Right ventricle myocardium superior (tissue), 1 donor: ENCODE measurements around the gene C17orf67. TPM values are rescaled to one million over a fixed set of nuclear protein-coding genes. Genes with fewer than 3 reads are reported as not detected.
A peak's percentile ranks its signal among the peaks of the same experiment; 100 is the strongest.
"Not testable (repeated sequence)": the region's sequence is repeated elsewhere in the genome, so short reads cannot be mapped to it uniquely, and the experiment has no call there.

Source experiments
- ATAC-seq: fragments of 200-7000 bp; cut with Tn5 transposase; one replicate; pipeline ENCODE4 v1.9.1; 2020; ENCODE audit warnings: mild to moderate bottlenecking; ENCODE audit not compliant: poor library complexity
- DNase-seq: peaks from one replicate; pipeline ENCODE4 v3.0.0-alpha.2; 2020
- intact Hi-C: fragments of 100-400 bp; cut with DNase I; formaldehyde crosslinking; loops from one replicate; pipeline ENCODE4 v1.11.2; 2022
- total RNA-seq: library from RNA; stranded (reverse); fragmentation: NEBNext Ultra II Directional; extraction: Animal tissue kit (Norgen Biotek cat#: 25700); gene quantifications from one replicate; pipeline ENCODE4 v1.2.1, GENCODE V29; 2021
- donor health status: DM: no; HTN: yes; CAD: no; lungs with severe emphysema.

C17orf67 gene
- total RNA-seq, 1 donor from 2014 or later = 1.1 TPM

- intact Hi-C loops = no loop called here
- no peak for ATAC-seq
- DNase-seq = no peak
Observed at GRCh38 chr17:56785405-56785804, 48.3 kb downstream of the C17orf67 start.

- no peak for ATAC-seq
- DNase-seq = no peak
- intact Hi-C loops = no loop called here
Observed at GRCh38 chr17:56782338-56782737, 51.4 kb downstream of the C17orf67 start.

GRCh38 chr17:56781906-56782305 lies 51.8 kb downstream of the C17orf67 start:
- DNase-seq = no peak
- intact Hi-C loops = no loop called here
- ATAC-seq = no peak

- DNase-seq = peak; percentile 90
- intact Hi-C loops = no loop called here
- peak; percentile 100 for ATAC-seq
Observed at GRCh38 chr17:56779898-56780777, 53.6 kb downstream of the C17orf67 start.

GRCh38 chr17:56779322-56779721 lies 54.4 kb downstream of the C17orf67 start:
- ATAC-seq = no peak
- intact Hi-C loops = no loop called here

GRCh38 chr17:56778898-56779297 lies 54.8 kb downstream of the C17orf67 start:
- DNase-seq (no peak), ATAC-seq (no peak)
- intact Hi-C loops = no loop called here

More at GRCh38 chr17:56779322-56779721, 54.4 kb downstream of the C17orf67 start:
- no peak for DNase-seq

- no peak for ATAC-seq
- DNase-seq = no peak
- intact Hi-C loops = no loop called here
Observed at GRCh38 chr17:56777859-56778258, 55.9 kb downstream of the C17orf67 start.

- ATAC-seq = no peak
- intact Hi-C loops = no loop called here
- no peak for DNase-seq
Observed at GRCh38 chr17:56774650-56775049, 59.1 kb downstream of the C17orf67 start.

- intact Hi-C loops = no loop called here
- DNase-seq = no peak
- no peak for ATAC-seq
Observed at GRCh38 chr17:56773124-56773523, 60.6 kb downstream of the C17orf67 start.

GRCh38 chr17:56772442-56772841 lies 61.3 kb downstream of the C17orf67 start:
- DNase-seq (no peak), ATAC-seq (no peak)
- intact Hi-C loops = no loop called here

GRCh38 chr17:56771975-56772374 lies 61.7 kb downstream of the C17orf67 start:
- DNase-seq = no peak
- intact Hi-C loops = no loop called here
- ATAC-seq = no peak

GRCh38 chr17:56771563-56771962 lies 62.2 kb downstream of the C17orf67 start:
- no peak for DNase-seq
- intact Hi-C loops = no loop called here
- ATAC-seq = no peak

- DNase-seq (no peak), ATAC-seq (no peak)
- intact Hi-C loops = no loop called here
Observed at GRCh38 chr17:56770427-56770826, 63.3 kb downstream of the C17orf67 start.

- no peak for ATAC-seq
- no peak for DNase-seq
- intact Hi-C loops = no loop called here
Observed at GRCh38 chr17:56765449-56765848, 68.3 kb downstream of the C17orf67 start.

GRCh38 chr17:56762988-56763387 lies 70.7 kb downstream of the C17orf67 start:
- ATAC-seq = no peak
- intact Hi-C loops = no loop called here
- DNase-seq = no peak

- ATAC-seq (no peak), DNase-seq (no peak)
- intact Hi-C loops = no loop called here
Observed at GRCh38 chr17:56762144-56762543, 71.6 kb downstream of the C17orf67 start.

GRCh38 chr17:56761387-56761786 lies 72.3 kb downstream of the C17orf67 start:
- intact Hi-C loops = no loop called here
- ATAC-seq (no peak), DNase-seq (no peak)

GRCh38 chr17:56757611-56758010 lies 76.1 kb downstream of the C17orf67 start:
- intact Hi-C loops, DNase-seq, ATAC-seq: not testable (repeated sequence)

GRCh38 chr17:56756536-56756935 lies 77.2 kb downstream of the C17orf67 start:
- intact Hi-C loops = no loop called here
- no peak for ATAC-seq
- no peak for DNase-seq

- ATAC-seq (no peak), DNase-seq (no peak)
- intact Hi-C loops = no loop called here
Observed at GRCh38 chr17:56755310-56755709, 78.4 kb downstream of the C17orf67 start.
